ENCODE data around the gene ITLN2.

DNA sequence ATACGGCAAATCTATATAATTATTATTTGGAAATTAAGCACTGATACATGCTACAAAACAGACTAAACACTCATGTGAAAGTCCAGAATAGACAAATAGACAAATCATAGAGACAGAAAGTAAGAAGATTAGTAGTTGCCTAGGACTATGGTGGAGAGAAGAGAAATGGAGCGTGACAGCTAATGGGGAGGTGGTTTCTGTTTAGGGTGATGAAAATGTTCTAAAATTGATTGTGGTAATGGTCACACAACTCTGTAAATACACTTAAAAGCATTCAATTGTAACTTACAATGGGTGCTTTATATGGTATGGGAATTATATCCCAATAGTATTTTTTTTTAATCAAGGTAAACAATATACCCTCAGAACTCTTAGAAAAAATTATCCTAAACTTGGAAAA is 20.4 kb upstream of the ITLN2 start:
- TF ChIP-seq GATA2 (IDR thresholded peaks at IDR 0.05; ENCODE audit: low read depth, low read length) (no peak), GATA3 (IDR thresholded peaks at IDR 0.05; ENCODE audit: low read depth, low read length) (no peak)

All from SH-SY5Y (cell line).